ENCODE results near the gene PPP1R15B.

- no peak for TF ChIP-seq CTCF (IDR thresholded peaks at IDR 0.05)
- TF ChIP-seq POLR2A (IDR thresholded peaks at IDR 0.05), result no peak
Observed at GRCh38 chr1:204455063-204455830, 43.6 kb upstream of the PPP1R15B start.

All from heart left ventricle (tissue), 13 donors.